Neural progenitor cell (in vitro differentiated cells): ENCODE data around the gene BCL2L14. TPM values are rescaled to one million over a fixed set of nuclear protein-coding genes. Genes with fewer than 3 reads are reported as not detected.

Source experiments
- DNase-seq: peaks from one replicate; pipeline ENCODE4 v3.0.0-alpha.2; 2016; ENCODE audit warnings: low spot score
- H2AFZ ChIP-seq: fragments of 200-600 bp; sonication (generic); replicated peaks from 2 replicates; pipeline ENCODE4 v1.6.1; 2016; ENCODE audit warnings: antibody characterized with exemption
- H3F3A ChIP-seq: fragments of 200-600 bp; sonication (generic); 2 replicates; pipeline ENCODE4 v1.6.1; 2016; ENCODE audit warnings: antibody characterized with exemption, low read depth
- H3K27ac ChIP-seq: fragments of 200-600 bp; sonication (generic); 2 replicates; pipeline ENCODE4 v1.5.1; 2016; ENCODE audit warnings: mild to moderate bottlenecking
- H3K27me3 ChIP-seq: fragments of 200-600 bp; sonication (generic); 2 replicates; pipeline ENCODE4 v1.6.1; 2016; ENCODE audit warnings: mild to moderate bottlenecking, moderate library complexity
- H3K36me3 ChIP-seq: fragments of 200-600 bp; sonication (generic); 2 replicates; pipeline ENCODE4 v1.5.1; 2016
- H3K4me1 ChIP-seq: fragments of 200-600 bp; sonication (generic); 2 replicates; pipeline ENCODE4 v1.6.1; 2016; ENCODE audit warnings: mixed run types
- H3K4me2 ChIP-seq: fragments of 200-600 bp; sonication (generic); 2 replicates; pipeline ENCODE4 v1.6.1; 2016
- H3K4me3 ChIP-seq: fragments of 200-600 bp; sonication (generic); 2 replicates; pipeline ENCODE4 v1.5.1; 2016
- H3K79me2 ChIP-seq: fragments of 200-600 bp; sonication (generic); 2 replicates; pipeline ENCODE4 v1.6.1; 2016; ENCODE audit warnings: low read depth
- H3K9ac ChIP-seq: fragments of 200-600 bp; sonication (generic); 2 replicates; pipeline ENCODE4 v1.6.1; 2016
- H3K9me3 ChIP-seq: fragments of 200-600 bp; sonication (generic); 2 replicates; pipeline ENCODE4 v1.5.1; 2016; ENCODE audit warnings: low read depth
- H4K20me1 ChIP-seq: fragments of 200-600 bp; sonication (generic); 2 replicates; pipeline ENCODE4 v1.6.1; 2016; ENCODE audit warnings: low read depth
- H3K27ac Mint-ChIP-seq: 3 replicates; pipeline ENCODE4 v1.8.0; 2021; ENCODE audit warnings: mixed read lengths
- H3K27me3 Mint-ChIP-seq: 2 replicates; pipeline ENCODE4 v1.8.0; 2022; ENCODE audit warnings: low read depth, mild to moderate bottlenecking, inconsistent platforms, moderate library complexity, mixed read lengths; ENCODE audit not compliant: insufficient read depth
- H3K36me3 Mint-ChIP-seq: 3 replicates; pipeline ENCODE4 v1.8.0; 2021; ENCODE audit warnings: mixed read lengths
- H3K4me1 Mint-ChIP-seq: 3 replicates; pipeline ENCODE4 v1.8.0; 2021; ENCODE audit warnings: mixed read lengths
- H3K4me3 Mint-ChIP-seq: 3 replicates; pipeline ENCODE4 v1.8.0; 2021; ENCODE audit warnings: mild to moderate bottlenecking, moderate library complexity, mixed read lengths
- H3K9me3 Mint-ChIP-seq: 3 replicates; pipeline ENCODE4 v1.8.0; 2020; ENCODE audit warnings: mixed read lengths
- EZH2 ChIP-seq: fragments of 200-600 bp; sonication (generic); IDR thresholded peaks from 2 replicates; pipeline ENCODE4 v1.6.1; 2017; ENCODE audit warnings: antibody characterized with exemption, mild to moderate bottlenecking, moderate library complexity
- EZH2phosphoT487 ChIP-seq: fragments of 200-600 bp; sonication (generic); IDR thresholded peaks from 2 replicates; pipeline ENCODE4 v1.6.1; 2017; ENCODE audit warnings: antibody characterized with exemption
- total RNA-seq: library from RNA; depleted of rRNA; stranded (reverse); fragments of >200 nt; gene quantifications from 2 replicates; pipeline ENCODE4 v1.2.3, GENCODE V29; 2015; ENCODE audit warnings: low replicate concordance
- TF ChIP-seq, protein P1 (sequence below): fragments of 200-600 bp; sonication (generic); IDR thresholded peaks from 2 replicates; pipeline ENCODE4 v1.5.1; 2017; ENCODE audit warnings: antibody characterized with exemption, mild to moderate bottlenecking

The BCL2L14 gene
- total RNA-seq, 1 donor from 2014 or later, result not detected

DNA sequence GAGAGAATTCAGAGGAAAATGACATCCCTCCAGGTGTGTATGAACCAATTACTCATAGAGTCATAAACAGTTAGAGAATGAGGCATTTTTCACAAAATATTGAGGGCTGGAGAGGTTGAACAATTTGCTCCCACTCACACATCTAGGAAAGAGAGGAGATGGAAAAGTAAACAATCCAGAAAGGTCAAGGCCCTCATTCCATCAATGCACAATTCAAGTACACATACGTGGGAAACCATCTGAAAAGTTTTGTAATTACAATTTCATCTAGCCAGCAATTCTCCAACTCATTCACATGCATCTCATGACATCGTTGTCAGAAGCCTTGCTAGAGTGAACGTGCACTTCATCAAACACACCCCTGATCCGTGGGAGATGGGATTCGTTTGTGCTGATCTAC lies 15.7 kb upstream of the BCL2L14 start:
- Mint-ChIP-seq H3K9me3 (peaks cover 2% of the 10 kb centered on the region), H3K4me3 (no peak overlapping the region), H3K4me1 (peaks cover 10% of the 10 kb centered on the region), H3K27me3 (peaks cover 3% of the 10 kb centered on the region), H3K27ac (no peak overlapping the region), H3K36me3 (no peaks in the 10 kb centered on the region)
- no peak overlapping the region for H3K4me2 ChIP-seq
- no peak overlapping the region for H3K27ac ChIP-seq
- no peaks in the 10 kb centered on the region for H3K9me3 ChIP-seq
- TF ChIP-seq EZH2phosphoT487, result no peak
- TF ChIP-seq, protein P1, sequence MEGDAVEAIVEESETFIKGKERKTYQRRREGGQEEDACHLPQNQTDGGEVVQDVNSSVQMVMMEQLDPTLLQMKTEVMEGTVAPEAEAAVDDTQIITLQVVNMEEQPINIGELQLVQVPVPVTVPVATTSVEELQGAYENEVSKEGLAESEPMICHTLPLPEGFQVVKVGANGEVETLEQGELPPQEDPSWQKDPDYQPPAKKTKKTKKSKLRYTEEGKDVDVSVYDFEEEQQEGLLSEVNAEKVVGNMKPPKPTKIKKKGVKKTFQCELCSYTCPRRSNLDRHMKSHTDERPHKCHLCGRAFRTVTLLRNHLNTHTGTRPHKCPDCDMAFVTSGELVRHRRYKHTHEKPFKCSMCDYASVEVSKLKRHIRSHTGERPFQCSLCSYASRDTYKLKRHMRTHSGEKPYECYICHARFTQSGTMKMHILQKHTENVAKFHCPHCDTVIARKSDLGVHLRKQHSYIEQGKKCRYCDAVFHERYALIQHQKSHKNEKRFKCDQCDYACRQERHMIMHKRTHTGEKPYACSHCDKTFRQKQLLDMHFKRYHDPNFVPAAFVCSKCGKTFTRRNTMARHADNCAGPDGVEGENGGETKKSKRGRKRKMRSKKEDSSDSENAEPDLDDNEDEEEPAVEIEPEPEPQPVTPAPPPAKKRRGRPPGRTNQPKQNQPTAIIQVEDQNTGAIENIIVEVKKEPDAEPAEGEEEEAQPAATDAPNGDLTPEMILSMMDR, result no peak
- no peak for TF ChIP-seq EZH2
- no peaks in the 10 kb centered on the region for H3K79me2 ChIP-seq
- no peaks in the 10 kb centered on the region for H3F3A ChIP-seq
- H3K4me3 ChIP-seq, result no peak overlapping the region
- H3K27me3 ChIP-seq, result no peaks in the 10 kb centered on the region
- H3K9ac ChIP-seq, result no peak overlapping the region
- no peaks in the 10 kb centered on the region for H3K36me3 ChIP-seq
- no peak for DNase-seq
- no peak overlapping the region for H2AFZ ChIP-seq
- H3K4me1 ChIP-seq, result no peaks in the 10 kb centered on the region
- H4K20me1 ChIP-seq, result no peaks in the 10 kb centered on the region

GRCh38 chr12:12056951-12057350 lies 13.8 kb upstream of the BCL2L14 start:
- no peak overlapping the region for H3K4me3 ChIP-seq
- no peaks in the 10 kb centered on the region for H3K4me1 ChIP-seq
- no peak overlapping the region for H3K9ac ChIP-seq
- Mint-ChIP-seq H3K4me1 (peaks cover 10% of the 10 kb centered on the region), H3K4me3 (no peak overlapping the region), H3K36me3 (no peaks in the 10 kb centered on the region), H3K27me3 (peaks cover 5% of the 10 kb centered on the region), H3K27ac (no peak overlapping the region), H3K9me3 (peaks cover 2% of the 10 kb centered on the region)
- H3K9me3 ChIP-seq, result no peaks in the 10 kb centered on the region
- H2AFZ ChIP-seq, result no peak overlapping the region
- H3F3A ChIP-seq, result no peaks in the 10 kb centered on the region
- H4K20me1 ChIP-seq, result no peaks in the 10 kb centered on the region
- H3K79me2 ChIP-seq, result no peaks in the 10 kb centered on the region
- H3K4me2 ChIP-seq, result no peak overlapping the region
- DNase-seq, result no peak
- TF ChIP-seq, protein P1, result no peak
- TF ChIP-seq EZH2phosphoT487 (no peak), EZH2 (no peak)
- no peak overlapping the region for H3K27ac ChIP-seq
- no peaks in the 10 kb centered on the region for H3K36me3 ChIP-seq
- H3K27me3 ChIP-seq, result no peaks in the 10 kb centered on the region

GRCh38 chr12:12064596-12064995 lies 6.1 kb upstream of the BCL2L14 start:
- no peaks in the 10 kb centered on the region for H3K79me2 ChIP-seq
- H3F3A ChIP-seq, result no peaks in the 10 kb centered on the region
- no peaks in the 10 kb centered on the region for H3K9me3 Mint-ChIP-seq
- no peaks in the 10 kb centered on the region for H3K9me3 ChIP-seq
- H3K27me3 Mint-ChIP-seq, result peaks cover 4% of the 10 kb centered on the region
- H3K27ac Mint-ChIP-seq, result peak overlapping the region; percentile 18
- H3K36me3 Mint-ChIP-seq, result no peaks in the 10 kb centered on the region
- no peak overlapping the region for H2AFZ ChIP-seq
- H3K36me3 ChIP-seq, result no peaks in the 10 kb centered on the region
- H3K4me3 Mint-ChIP-seq, result no peak overlapping the region
- H3K27ac ChIP-seq, result no peak overlapping the region
- H3K4me3 ChIP-seq, result no peak overlapping the region
- DNase-seq, result no peak
- no peaks in the 10 kb centered on the region for H4K20me1 ChIP-seq
- no peak overlapping the region for H3K9ac ChIP-seq
- TF ChIP-seq EZH2 (no peak), EZH2phosphoT487 (no peak)
- TF ChIP-seq, protein P1, result no peak
- H3K4me1 ChIP-seq, result no peaks in the 10 kb centered on the region
- H3K27me3 ChIP-seq, result no peaks in the 10 kb centered on the region
- no peak overlapping the region for H3K4me2 ChIP-seq
- peaks cover 2% of the 10 kb centered on the region for H3K4me1 Mint-ChIP-seq
